Activated naive CD4-positive, alpha-beta T cell treated with anti-CD3 and anti-CD28 coated beads for 36 hours (primary cell): ENCODE results near the gene NACAD. TPM values are rescaled to one million over a fixed set of nuclear protein-coding genes. Genes with fewer than 3 reads are reported as not detected.

Source experiments
- CTCF ChIA-PET: fragments of 350-600 bp; sonication (Branson Sonifier 250); formaldehyde crosslinking; loops from one replicate; lab custom pipeline; 2021; ENCODE audit warnings: antibody characterized with exemption; lab: Charles Lee
- DNase-seq: peaks from one replicate; pipeline ENCODE4 v3.0.0-alpha.2; 2020
- H3K27ac Mint-ChIP-seq: one replicate; pipeline ENCODE4 v1.8.0; 2021; ENCODE audit warnings: mild to moderate bottlenecking, mixed read lengths
- H3K27me3 Mint-ChIP-seq: one replicate; pipeline ENCODE4 v1.8.0; 2021; ENCODE audit warnings: low read depth, mixed read lengths
- H3K36me3 Mint-ChIP-seq: one replicate; pipeline ENCODE4 v1.8.0; 2021; ENCODE audit warnings: low read depth, mixed read lengths
- H3K4me1 Mint-ChIP-seq: one replicate; pipeline ENCODE4 v1.8.0; 2021; ENCODE audit warnings: low read depth, mixed read lengths
- H3K4me3 Mint-ChIP-seq: one replicate; pipeline ENCODE4 v1.8.0; 2021; ENCODE audit warnings: mild to moderate bottlenecking, moderate library complexity, mixed read lengths
- H3K9me3 Mint-ChIP-seq: one replicate; pipeline ENCODE4 v1.8.0; 2021; ENCODE audit warnings: mixed read lengths
- intact Hi-C: fragments of 100-400 bp; cut with micrococcal nuclease; formaldehyde crosslinking; loops from one replicate; pipeline ENCODE4 v1.15.1; 2023
- total RNA-seq, 2 experiments: library from RNA; stranded (reverse); gene quantifications; one replicate each; pipeline ENCODE4 v1.2.3, GENCODE V29; 2021

NACAD gene
- total RNA-seq, 2 experiments from 2014 or later, result 0.05 TPM

- no peak for DNase-seq
- no peak overlapping the region for H3K4me3 Mint-ChIP-seq
- H3K36me3 Mint-ChIP-seq, result peaks cover 28% of the 10 kb centered on the region
- intact Hi-C loops, result no loop called here
- no peak overlapping the region for H3K27ac Mint-ChIP-seq
- no peaks in the 10 kb centered on the region for H3K27me3 Mint-ChIP-seq
- CTCF ChIA-PET, result no interaction called here
- H3K4me1 Mint-ChIP-seq, result peaks cover 19% of the 10 kb centered on the region
- H3K9me3 Mint-ChIP-seq, result no peaks in the 10 kb centered on the region
Measured at GRCh38 chr7:45065031-45065995, 23.5 kb downstream of the NACAD start.

- peaks cover 28% of the 10 kb centered on the region for H3K4me1 Mint-ChIP-seq
- H3K36me3 Mint-ChIP-seq, result peaks cover 29% of the 10 kb centered on the region
- no peaks in the 10 kb centered on the region for H3K27me3 Mint-ChIP-seq
- no peaks in the 10 kb centered on the region for H3K9me3 Mint-ChIP-seq
- DNase-seq, result no peak
- intact Hi-C loops, result no loop called here
- no peak overlapping the region for H3K27ac Mint-ChIP-seq
- CTCF ChIA-PET, result no interaction called here
- H3K4me3 Mint-ChIP-seq, result no peak overlapping the region
Measured at GRCh38 chr7:45064047-45064725, 24.6 kb downstream of the NACAD start.

GRCh38 chr7:45061806-45062425 is 26.9 kb downstream of the NACAD start:
- Mint-ChIP-seq H3K27ac (peak overlapping the region; percentile 62), H3K27me3 (no peaks in the 10 kb centered on the region), H3K36me3 (peaks cover 24% of the 10 kb centered on the region), H3K4me3 (no peak overlapping the region), H3K9me3 (no peaks in the 10 kb centered on the region), H3K4me1 (peaks cover 45% of the 10 kb centered on the region)
- intact Hi-C loops, result no loop called here
- DNase-seq, result no peak
- CTCF ChIA-PET, result interaction anchor here (0.6 to 2.0 kb wide), 2 partner anchors 31 to 89 kb away, joined by 3 to 7 read pairs; no protein-coding TSS in a partner anchor

- Mint-ChIP-seq H3K4me3 (no peak overlapping the region), H3K9me3 (no peaks in the 10 kb centered on the region), H3K36me3 (peaks cover 24% of the 10 kb centered on the region), H3K27ac (peak overlapping the region; percentile 62), H3K4me1 (peaks cover 47% of the 10 kb centered on the region), H3K27me3 (no peaks in the 10 kb centered on the region)
- CTCF ChIA-PET, result interaction anchor here (0.6 to 2.0 kb wide), 2 partner anchors 32 to 88 kb away, joined by 3 to 7 read pairs; no protein-coding TSS in a partner anchor
- DNase-seq, result no peak
- intact Hi-C loops, result no loop called here
Measured at GRCh38 chr7:45061352-45061751, 27.4 kb downstream of the NACAD start.

GRCh38 chr7:45060295-45060694 is 28.5 kb downstream of the NACAD start:
- Mint-ChIP-seq H3K36me3 (peaks cover 23% of the 10 kb centered on the region), H3K4me1 (peaks cover 56% of the 10 kb centered on the region), H3K27me3 (no peaks in the 10 kb centered on the region), H3K27ac (peak overlapping the region; percentile 13), H3K9me3 (no peaks in the 10 kb centered on the region), H3K4me3 (no peak overlapping the region)
- intact Hi-C loops, result no loop called here
- CTCF ChIA-PET, result no interaction called here
- no peak for DNase-seq

GRCh38 chr7:45057878-45058277 is 30.9 kb downstream of the NACAD start:
- H3K36me3 Mint-ChIP-seq, result peaks cover 22% of the 10 kb centered on the region
- no peaks in the 10 kb centered on the region for H3K27me3 Mint-ChIP-seq
- H3K4me1 Mint-ChIP-seq, result peaks cover 75% of the 10 kb centered on the region
- H3K27ac Mint-ChIP-seq, result no peak overlapping the region
- no peak overlapping the region for H3K4me3 Mint-ChIP-seq
- DNase-seq, result no peak
- CTCF ChIA-PET, result interaction anchor here (0.7 to 1.3 kb wide), 4 partner anchors 17 to 49 kb away, joined by 3 read pairs; no protein-coding TSS in a partner anchor
- intact Hi-C loops, result no loop called here
- H3K9me3 Mint-ChIP-seq, result no peaks in the 10 kb centered on the region

GRCh38 chr7:45055594-45056219 is 33.1 kb downstream of the NACAD start:
- DNase-seq, result no peak
- no peaks in the 10 kb centered on the region for H3K27me3 Mint-ChIP-seq
- intact Hi-C loops, result no loop called here
- CTCF ChIA-PET, result interaction anchor here (1.3 kb wide), 1 partner anchor 80 kb away, joined by 3 read pairs; no protein-coding TSS in a partner anchor
- peaks cover 16% of the 10 kb centered on the region for H3K36me3 Mint-ChIP-seq
- H3K4me3 Mint-ChIP-seq, result no peak overlapping the region
- H3K27ac Mint-ChIP-seq, result peak overlapping the region; percentile 54
- no peaks in the 10 kb centered on the region for H3K9me3 Mint-ChIP-seq
- H3K4me1 Mint-ChIP-seq, result peaks cover 63% of the 10 kb centered on the region

- CTCF ChIA-PET, result interaction anchor here (0.8 to 1.3 kb wide), 2 partner anchors 80 to 81 kb away, joined by 3 read pairs; no protein-coding TSS in a partner anchor
- H3K27me3 Mint-ChIP-seq, result no peaks in the 10 kb centered on the region
- H3K9me3 Mint-ChIP-seq, result no peaks in the 10 kb centered on the region
- peaks cover 62% of the 10 kb centered on the region for H3K4me1 Mint-ChIP-seq
- no peak overlapping the region for H3K27ac Mint-ChIP-seq
- no peak overlapping the region for H3K4me3 Mint-ChIP-seq
- intact Hi-C loops, result no loop called here
- peaks cover 16% of the 10 kb centered on the region for H3K36me3 Mint-ChIP-seq
- DNase-seq, result no peak
Measured at GRCh38 chr7:45055016-45055415, 33.8 kb downstream of the NACAD start.

- CTCF ChIA-PET, result interaction anchor here (0.8 kb wide), 1 partner anchor 81 kb away, joined by 3 read pairs; no protein-coding TSS in a partner anchor
- Mint-ChIP-seq H3K27me3 (no peaks in the 10 kb centered on the region), H3K4me3 (no peak overlapping the region), H3K36me3 (peaks cover 18% of the 10 kb centered on the region), H3K4me1 (peaks cover 60% of the 10 kb centered on the region), H3K27ac (no peak overlapping the region), H3K9me3 (no peaks in the 10 kb centered on the region)
- intact Hi-C loops, result no loop called here
- no peak for DNase-seq
Measured at GRCh38 chr7:45054442-45054841, 34.3 kb downstream of the NACAD start.

GRCh38 chr7:45053941-45054340 is 34.8 kb downstream of the NACAD start:
- Mint-ChIP-seq H3K9me3 (no peaks in the 10 kb centered on the region), H3K27me3 (no peaks in the 10 kb centered on the region), H3K4me1 (peaks cover 60% of the 10 kb centered on the region), H3K4me3 (no peak overlapping the region), H3K36me3 (peaks cover 19% of the 10 kb centered on the region), H3K27ac (no peak overlapping the region)
- CTCF ChIA-PET, result interaction anchor here (0.9 kb wide), 1 partner anchor 26 kb away, joined by 3 read pairs; no protein-coding TSS in a partner anchor
- DNase-seq, result no peak
- intact Hi-C loops, result no loop called here

GRCh38 chr7:45053401-45053800 is 35.4 kb downstream of the NACAD start:
- no peak for DNase-seq
- H3K27ac Mint-ChIP-seq, result no peak overlapping the region
- peaks cover 20% of the 10 kb centered on the region for H3K36me3 Mint-ChIP-seq
- H3K27me3 Mint-ChIP-seq, result no peaks in the 10 kb centered on the region
- CTCF ChIA-PET, result interaction anchor here (0.9 to 1.6 kb wide), 3 partner anchors 17 to 98 kb away, joined by 3 to 6 read pairs (median 3); no protein-coding TSS in a partner anchor
- intact Hi-C loops, result no loop called here
- no peaks in the 10 kb centered on the region for H3K9me3 Mint-ChIP-seq
- no peak overlapping the region for H3K4me3 Mint-ChIP-seq
- peaks cover 62% of the 10 kb centered on the region for H3K4me1 Mint-ChIP-seq
